SK-N-SH treated with all-trans-retinoic acid at 6 μM for 48 hours (cell line): ENCODE measurements around the gene HERPUD2.

Source experiments
- ATAC-seq: fragments of 200-7000 bp; cut with Tn5 transposase; 3 replicates; pipeline ENCODE4 v1.9.1; 2020; ENCODE audit warnings: mild to moderate bottlenecking, moderate library complexity
- ARNTL ChIP-seq: fragments of 450-650 bp; formaldehyde crosslinking; IDR thresholded peaks from 2 replicates; pipeline ENCODE4 v1.5.0; 2020; ENCODE audit warnings: low read depth, mild to moderate bottlenecking, moderate library complexity, borderline replicate concordance
- CREB5 ChIP-seq: fragments of 250-450 bp; sonication (Bioruptor Pico); IDR thresholded peaks from 2 replicates; pipeline ENCODE4 v1.5.1; 2020; ENCODE audit warnings: low read depth, mild to moderate bottlenecking, moderate library complexity
- CSDC2 ChIP-seq: fragments of 250-450 bp; sonication (Bioruptor Pico); IDR thresholded peaks from 2 replicates; pipeline ENCODE4 v1.5.0; 2020; ENCODE audit warnings: mild to moderate bottlenecking, moderate library complexity
- CSRNP3 ChIP-seq: fragments of 250-450 bp; sonication (Bioruptor Pico); IDR thresholded peaks from 2 replicates; pipeline ENCODE4 v1.5.1; 2021; ENCODE audit warnings: mild to moderate bottlenecking, moderate library complexity
- ESRRG ChIP-seq: fragments of 250-450 bp; sonication (Bioruptor Pico); IDR thresholded peaks from 2 replicates; pipeline ENCODE4 v1.6.1; 2021; ENCODE audit warnings: mild to moderate bottlenecking
- GLIS3 ChIP-seq: fragments of 250-450 bp; sonication (Bioruptor Pico); IDR thresholded peaks from 2 replicates; pipeline ENCODE4 v1.5.0; 2020; ENCODE audit warnings: mild to moderate bottlenecking, moderate library complexity
- ISL1 ChIP-seq: fragments of 250-450 bp; sonication (Bioruptor Pico); IDR thresholded peaks from 2 replicates; pipeline ENCODE4 v2.1.2; 2022; ENCODE audit warnings: mild to moderate bottlenecking, moderate library complexity
- OSR1 ChIP-seq: fragments of 250-450 bp; sonication (Bioruptor Pico); IDR thresholded peaks from 2 replicates; pipeline ENCODE4 v1.8.0; 2022; ENCODE audit warnings: moderate library complexity, mild to moderate bottlenecking, inconsistent platforms
- PATZ1 ChIP-seq: fragments of 250-450 bp; sonication (Bioruptor Pico); IDR thresholded peaks from 2 replicates; pipeline ENCODE4 v1.8.0; 2020; ENCODE audit warnings: mild to moderate bottlenecking, moderate library complexity, borderline replicate concordance
- POU6F1 ChIP-seq: fragments of 250-450 bp; sonication (Bioruptor Pico); IDR thresholded peaks from 2 replicates; pipeline ENCODE4 v1.8.0; 2021; ENCODE audit warnings: low read depth, mild to moderate bottlenecking, moderate library complexity, borderline replicate concordance
- PPARA ChIP-seq: fragments of 250-450 bp; sonication (Bioruptor Pico); IDR thresholded peaks from 2 replicates; pipeline ENCODE4 v1.5.0; 2020; ENCODE audit warnings: mild to moderate bottlenecking, borderline replicate concordance
- RARB ChIP-seq: fragments of 250-450 bp; sonication (Bioruptor Pico); IDR thresholded peaks from 2 replicates; pipeline ENCODE4 v1.8.0; 2021; ENCODE audit warnings: mild to moderate bottlenecking, moderate library complexity
- SNAI2 ChIP-seq: fragments of 250-450 bp; sonication (Bioruptor Pico); IDR thresholded peaks from 2 replicates; pipeline ENCODE4 v1.5.0; 2020; ENCODE audit warnings: mild to moderate bottlenecking, moderate library complexity
- TCF4 ChIP-seq: fragments of 250-450 bp; sonication (Bioruptor Pico); IDR thresholded peaks from 2 replicates; pipeline ENCODE4 v1.8.0; 2021; ENCODE audit warnings: mild to moderate bottlenecking, moderate library complexity, borderline replicate concordance
- TOX ChIP-seq: fragments of 250-450 bp; sonication (Bioruptor Pico); IDR thresholded peaks from 2 replicates; pipeline ENCODE4 v1.8.0; 2021; ENCODE audit warnings: mild to moderate bottlenecking, moderate library complexity, borderline replicate concordance
- TSHZ2 ChIP-seq: fragments of 250-450 bp; sonication (Bioruptor Pico); IDR thresholded peaks from 2 replicates; pipeline ENCODE4 v1.5.0; 2020; ENCODE audit warnings: mild to moderate bottlenecking, moderate library complexity
- ZC3H10 ChIP-seq: fragments of 250-450 bp; sonication (Bioruptor Pico); IDR thresholded peaks from 2 replicates; pipeline ENCODE4 v1.5.1; 2021; ENCODE audit warnings: mild to moderate bottlenecking, moderate library complexity
- ZFP3 ChIP-seq: fragments of 250-450 bp; sonication (Bioruptor Pico); IDR thresholded peaks from 2 replicates; pipeline ENCODE4 v1.5.0; 2020; ENCODE audit warnings: mild to moderate bottlenecking, moderate library complexity
- ZNF565 ChIP-seq: fragments of 450-650 bp; formaldehyde crosslinking; conservative IDR thresholded peaks from 2 replicates; pipeline ENCODE4 v1.5.0; 2020; ENCODE audit warnings: low read depth, mild to moderate bottlenecking, moderate library complexity
- ZNF70 ChIP-seq: fragments of 450-650 bp; formaldehyde crosslinking; IDR thresholded peaks from 2 replicates; pipeline ENCODE4 v1.5.0; 2020; ENCODE audit warnings: mild to moderate bottlenecking, moderate library complexity
- ZNF8 ChIP-seq: fragments of 450-650 bp; formaldehyde crosslinking; IDR thresholded peaks from 2 replicates; pipeline ENCODE4 v1.5.0; 2020; ENCODE audit warnings: mild to moderate bottlenecking, moderate library complexity

Gene HERPUD2

GRCh38 chr7:35725280-35725680, 30.3 kb upstream of the HERPUD2 start:
- TF ChIP-seq PPARA (CRISPR knock-in tag) (no peak), TSHZ2 (CRISPR knock-in tag) (no peak), TOX (CRISPR knock-in tag) (no peak), ISL1 (CRISPR knock-in tag) (no peak), CSRNP3 (CRISPR knock-in tag) (no peak), POU6F1 (CRISPR knock-in tag) (no peak), ZNF8 (no peak)
- TF ChIP-seq, all 23 proteins: peak for 0
- no peak for ATAC-seq

GRCh38 chr7:35723011-35723410, 28.1 kb upstream of the HERPUD2 start:
- ATAC-seq: peak; percentile 58; the same call in 2 of the 3 replicates
- TF ChIP-seq ZNF8: no peak
- no peak for TF ChIP-seq CSRNP3 (CRISPR knock-in tag)
- TF ChIP-seq CREB5 (CRISPR knock-in tag): no peak
- no peak for TF ChIP-seq CSDC2 (CRISPR knock-in tag)
- no peak for TF ChIP-seq OSR1 (CRISPR knock-in tag)
- TF ChIP-seq PPARA (CRISPR knock-in tag): no peak
- no peak for TF ChIP-seq TCF4 (CRISPR knock-in tag)
- no peak for TF ChIP-seq TSHZ2 (CRISPR knock-in tag)
- TF ChIP-seq POU6F1 (CRISPR knock-in tag): no peak
- no peak for TF ChIP-seq RARB
- no peak for TF ChIP-seq ESRRG (CRISPR knock-in tag)
- no peak for TF ChIP-seq SNAI2 (CRISPR knock-in tag)
- no peak for TF ChIP-seq PATZ1 (CRISPR knock-in tag)
- no peak for TF ChIP-seq ZFP3 (CRISPR knock-in tag)
- no peak for TF ChIP-seq ZNF565 (CRISPR knock-in tag)
- no peak for TF ChIP-seq ZC3H10 (CRISPR knock-in tag)
- no peak for TF ChIP-seq GLIS3
- TF ChIP-seq ZNF70: no peak
- no peak for TF ChIP-seq ARNTL
